HepG2 (cell line): ENCODE data around the gene DAB1. TPM values are rescaled to one million over a fixed set of nuclear protein-coding genes. Genes with fewer than 3 reads are reported as not detected.

Experiments
- CREB1 ChIP-seq, 2 experiments: fragments of 450-650 bp in 1 of 2; IDR thresholded peaks; 2 replicates each; pipeline ENCODE4 v1.6.1; 2016 to 2017; ENCODE audit warnings: control low read depth in 1 of 2, mild to moderate bottlenecking in 1 of 2, missing compliant biosample characterization in 1 of 2, missing genetic modification characterization in 1 of 2
- EHMT2 ChIP-seq: fragments of 200-600 bp; sonication (generic); IDR thresholded peaks from 2 replicates; pipeline ENCODE4 v1.7.0; 2017; ENCODE audit warnings: antibody characterized with exemption, low read depth, low read length, borderline replicate concordance
- HNRNPH1 ChIP-seq: fragments of 200-400 bp; formaldehyde crosslinking; optimal IDR thresholded peaks from 2 replicates; pipeline ENCODE3; 2017; ENCODE audit warnings: mild to moderate bottlenecking, low read depth, low read length
- HNRNPUL1 ChIP-seq: fragments of 200-400 bp; formaldehyde crosslinking; IDR thresholded peaks from 2 replicates; pipeline ENCODE4 v1.6.1; 2017; ENCODE audit warnings: low read depth, mild to moderate bottlenecking, low read length, moderate library complexity
- JARID2 ChIP-seq: sonication (generic); formaldehyde crosslinking; IDR thresholded peaks from 2 replicates; pipeline ENCODE4 v1.8.1; 2023; ENCODE audit warnings: missing genetic modification reagents, inconsistent platforms; ENCODE audit not compliant: insufficient replicate concordance
- JDP2 ChIP-seq: sonication (generic); formaldehyde crosslinking; IDR thresholded peaks from 2 replicates; pipeline ENCODE4 v1.8.1; 2022; ENCODE audit warnings: missing genetic modification reagents, borderline replicate concordance
- MED13 ChIP-seq: sonication (generic); formaldehyde crosslinking; IDR thresholded peaks from 2 replicates; pipeline ENCODE4 v1.5.0; 2020; ENCODE audit warnings: missing genetic modification reagents
- NFE2L1 ChIP-seq: sonication (generic); formaldehyde crosslinking; IDR thresholded peaks from 2 replicates; pipeline ENCODE4 v1.4.0; 2020; ENCODE audit warnings: missing genetic modification reagents, mild to moderate bottlenecking, borderline replicate concordance
- NFE2L2 ChIP-seq: fragments of 150-350 bp; IDR thresholded peaks from 2 replicates; pipeline ENCODE4 v1.6.1; 2014; ENCODE audit warnings: low read length
- POLR2AphosphoS5 ChIP-seq: IDR thresholded peaks from 2 replicates; pipeline ENCODE4 v1.6.1; 2012; ENCODE audit warnings: low read depth, low read length
- RAD51 ChIP-seq: fragments of 450-650 bp; IDR thresholded peaks from 2 replicates; pipeline ENCODE4 v1.6.1; 2016; ENCODE audit warnings: borderline replicate concordance
- ZBTB42 ChIP-seq: sonication (generic); formaldehyde crosslinking; IDR thresholded peaks from 2 replicates; pipeline ENCODE4 v1.5.0; 2020; ENCODE audit warnings: mild to moderate bottlenecking, missing genetic modification reagents
- ZNF180 ChIP-seq: sonication (generic); formaldehyde crosslinking; IDR thresholded peaks from 2 replicates; pipeline ENCODE4 v1.4.0; 2020; ENCODE audit warnings: low read depth, missing genetic modification reagents, borderline replicate concordance
- ZNF292 ChIP-seq: sonication (generic); formaldehyde crosslinking; IDR thresholded peaks from 2 replicates; pipeline ENCODE4 v1.8.1; 2022; ENCODE audit warnings: mild to moderate bottlenecking, low read depth, missing genetic modification reagents, borderline replicate concordance
- ZNF510 ChIP-seq: sonication (generic); formaldehyde crosslinking; IDR thresholded peaks from 2 replicates; pipeline ENCODE4 v1.4.0; 2020; ENCODE audit warnings: low read depth, mild to moderate bottlenecking, missing genetic modification reagents
- ZNF589 ChIP-seq: sonication (generic); formaldehyde crosslinking; conservative IDR thresholded peaks from 2 replicates; pipeline ENCODE4 v1.8.0; 2022; ENCODE audit warnings: mild to moderate bottlenecking, moderate library complexity, missing genetic modification reagents
- ZNF749 ChIP-seq: sonication (generic); formaldehyde crosslinking; IDR thresholded peaks from 2 replicates; pipeline ENCODE4 v1.8.0; 2022; ENCODE audit warnings: mild to moderate bottlenecking, missing genetic modification reagents, moderate library complexity, borderline replicate concordance
- ZNF883 ChIP-seq: sonication (generic); formaldehyde crosslinking; IDR thresholded peaks from 2 replicates; pipeline ENCODE4 v1.5.1; 2020; ENCODE audit warnings: mild to moderate bottlenecking, missing genetic modification reagents; ENCODE audit errors: not compliant biosample characterization
- polyA plus RNA-seq, 8 experiments: library from polyadenylated mRNA; depleted of rRNA in 3 of 8; stranded (reverse) in 7 of 8; unstranded in 1 of 8; fragments of >200 nt; fragmentation: Illumina TruSeq in 4 of 8; extraction: Trizol in 4 of 8; gene quantifications; 2 replicates each; pipeline versions ENCODE4 v1.2.1 to v1.2.3, GENCODE V29; 2011 to 2016; ENCODE audit warnings: low read depth in 4 of 8, missing spikeins in 1 of 8, mixed read lengths in 1 of 8; ENCODE audit not compliant: insufficient read depth in 1 of 8
- total RNA-seq, 5 experiments: library from RNA; depleted of rRNA; stranded (reverse); fragments of >200 nt; fragmentation: Illumina TruSeq; extraction: Trizol; gene quantifications; 2 replicates each; pipeline ENCODE4 v1.2.3, GENCODE V29; 2016; ENCODE audit warnings: low read depth in 1 of 5
- TF ChIP-seq, protein P1 (sequence below): sonication (generic); formaldehyde crosslinking; IDR thresholded peaks from 2 replicates; pipeline ENCODE4 v1.4.0; 2020; ENCODE audit warnings: missing genetic modification reagents
- TF ChIP-seq, protein P2 (sequence below): sonication (generic); formaldehyde crosslinking; IDR thresholded peaks from 2 replicates; pipeline ENCODE4 v1.4.0; 2020; ENCODE audit warnings: missing genetic modification reagents, borderline replicate concordance

Gene DAB1
- total and polyA plus RNA-seq, 2 of the 13 experiments (the other 11 are each of a cell fraction or from before 2014, with no cell fraction given), result 0.04 to 0.13 TPM

DNA sequence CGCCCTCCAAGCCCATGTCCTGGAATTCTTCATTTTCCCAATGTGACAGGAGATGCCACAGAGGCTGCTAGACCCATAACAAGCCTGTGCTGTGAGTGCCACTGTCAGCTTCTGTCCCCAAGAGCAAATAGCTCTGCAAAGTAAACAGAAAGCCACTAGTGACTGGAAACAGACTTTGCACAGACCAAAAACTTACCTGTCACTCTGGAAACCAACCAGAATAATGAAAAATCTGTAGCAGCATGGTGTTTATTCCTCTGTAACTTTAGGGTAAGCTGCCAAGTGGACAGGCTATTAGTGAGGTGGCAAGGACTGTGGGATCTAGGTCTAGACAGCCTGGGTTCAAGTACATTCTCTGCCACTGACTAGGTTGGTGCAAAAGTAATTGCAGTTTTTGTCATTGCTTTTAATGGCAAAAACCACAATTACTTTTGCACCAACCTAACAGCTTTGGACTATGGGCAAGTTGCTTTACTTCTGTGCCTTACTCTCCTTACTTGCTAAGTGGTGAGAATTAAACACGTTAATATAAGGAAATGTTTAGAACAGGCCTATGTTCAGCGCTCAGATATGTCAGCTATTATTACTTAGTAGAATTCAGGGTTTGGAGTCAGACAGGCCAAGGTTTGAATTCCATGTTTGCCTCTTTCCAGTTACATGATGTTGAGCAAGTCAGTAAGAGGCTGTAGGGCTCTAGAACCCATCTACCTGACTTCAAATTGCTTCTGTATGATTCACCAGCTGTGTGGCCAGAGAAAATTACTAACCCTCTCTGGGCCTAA lies 457.8 kb downstream of the DAB1 start, which contains the start of gene C8B (continued):
- TF ChIP-seq, protein P1, sequence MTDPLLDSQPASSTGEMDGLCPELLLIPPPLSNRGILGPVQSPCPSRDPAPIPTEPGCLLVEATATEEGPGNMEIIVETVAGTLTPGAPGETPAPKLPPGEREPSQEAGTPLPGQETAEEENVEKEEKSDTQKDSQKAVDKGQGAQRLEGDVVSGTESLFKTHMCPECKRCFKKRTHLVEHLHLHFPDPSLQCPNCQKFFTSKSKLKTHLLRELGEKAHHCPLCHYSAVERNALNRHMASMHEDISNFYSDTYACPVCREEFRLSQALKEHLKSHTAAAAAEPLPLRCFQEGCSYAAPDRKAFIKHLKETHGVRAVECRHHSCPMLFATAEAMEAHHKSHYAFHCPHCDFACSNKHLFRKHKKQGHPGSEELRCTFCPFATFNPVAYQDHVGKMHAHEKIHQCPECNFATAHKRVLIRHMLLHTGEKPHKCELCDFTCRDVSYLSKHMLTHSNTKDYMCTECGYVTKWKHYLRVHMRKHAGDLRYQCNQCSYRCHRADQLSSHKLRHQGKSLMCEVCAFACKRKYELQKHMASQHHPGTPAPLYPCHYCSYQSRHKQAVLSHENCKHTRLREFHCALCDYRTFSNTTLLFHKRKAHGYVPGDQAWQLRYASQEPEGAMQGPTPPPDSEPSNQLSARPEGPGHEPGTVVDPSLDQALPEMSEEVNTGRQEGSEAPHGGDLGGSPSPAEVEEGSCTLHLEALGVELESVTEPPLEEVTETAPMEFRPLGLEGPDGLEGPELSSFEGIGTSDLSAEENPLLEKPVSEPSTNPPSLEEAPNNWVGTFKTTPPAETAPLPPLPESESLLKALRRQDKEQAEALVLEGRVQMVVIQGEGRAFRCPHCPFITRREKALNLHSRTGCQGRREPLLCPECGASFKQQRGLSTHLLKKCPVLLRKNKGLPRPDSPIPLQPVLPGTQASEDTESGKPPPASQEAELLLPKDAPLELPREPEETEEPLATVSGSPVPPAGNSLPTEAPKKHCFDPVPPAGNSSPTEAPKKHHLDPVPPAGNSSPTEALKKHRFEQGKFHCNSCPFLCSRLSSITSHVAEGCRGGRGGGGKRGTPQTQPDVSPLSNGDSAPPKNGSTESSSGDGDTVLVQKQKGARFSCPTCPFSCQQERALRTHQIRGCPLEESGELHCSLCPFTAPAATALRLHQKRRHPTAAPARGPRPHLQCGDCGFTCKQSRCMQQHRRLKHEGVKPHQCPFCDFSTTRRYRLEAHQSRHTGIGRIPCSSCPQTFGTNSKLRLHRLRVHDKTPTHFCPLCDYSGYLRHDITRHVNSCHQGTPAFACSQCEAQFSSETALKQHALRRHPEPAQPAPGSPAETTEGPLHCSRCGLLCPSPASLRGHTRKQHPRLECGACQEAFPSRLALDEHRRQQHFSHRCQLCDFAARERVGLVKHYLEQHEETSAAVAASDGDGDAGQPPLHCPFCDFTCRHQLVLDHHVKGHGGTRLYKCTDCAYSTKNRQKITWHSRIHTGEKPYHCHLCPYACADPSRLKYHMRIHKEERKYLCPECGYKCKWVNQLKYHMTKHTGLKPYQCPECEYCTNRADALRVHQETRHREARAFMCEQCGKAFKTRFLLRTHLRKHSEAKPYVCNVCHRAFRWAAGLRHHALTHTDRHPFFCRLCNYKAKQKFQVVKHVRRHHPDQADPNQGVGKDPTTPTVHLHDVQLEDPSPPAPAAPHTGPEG, result no peak
- TF ChIP-seq EHMT2 (0 out of 2 replicates have a peak, but pooled peaks have one; percentile 28), ZBTB42 (CRISPR knock-in tag) (no peak), MED13 (CRISPR knock-in tag) (no peak), ZNF292 (CRISPR knock-in tag) (peak; percentile 98), ZNF589 (CRISPR knock-in tag) (no peak), ZNF749 (CRISPR knock-in tag) (no peak), JARID2 (CRISPR knock-in tag) (no peak), HNRNPUL1 (no peak), NFE2L2 (no peak), CREB1 (IDR thresholded peaks at IDR 0.05) (no peak), CREB1 (CRISPR knock-in tag; IDR thresholded peaks at IDR 0.05) (peak; percentile 71), POLR2AphosphoS5 (no peak), RAD51 (no peak), ZNF510 (CRISPR knock-in tag) (no peak), NFE2L1 (no peak), HNRNPH1 (no peak), JDP2 (CRISPR knock-in tag) (no peak; the same call in 1 of the 2 replicates), ZNF883 (CRISPR knock-in tag) (no peak), ZNF180 (CRISPR knock-in tag) (no peak)
- TF ChIP-seq, protein P2, sequence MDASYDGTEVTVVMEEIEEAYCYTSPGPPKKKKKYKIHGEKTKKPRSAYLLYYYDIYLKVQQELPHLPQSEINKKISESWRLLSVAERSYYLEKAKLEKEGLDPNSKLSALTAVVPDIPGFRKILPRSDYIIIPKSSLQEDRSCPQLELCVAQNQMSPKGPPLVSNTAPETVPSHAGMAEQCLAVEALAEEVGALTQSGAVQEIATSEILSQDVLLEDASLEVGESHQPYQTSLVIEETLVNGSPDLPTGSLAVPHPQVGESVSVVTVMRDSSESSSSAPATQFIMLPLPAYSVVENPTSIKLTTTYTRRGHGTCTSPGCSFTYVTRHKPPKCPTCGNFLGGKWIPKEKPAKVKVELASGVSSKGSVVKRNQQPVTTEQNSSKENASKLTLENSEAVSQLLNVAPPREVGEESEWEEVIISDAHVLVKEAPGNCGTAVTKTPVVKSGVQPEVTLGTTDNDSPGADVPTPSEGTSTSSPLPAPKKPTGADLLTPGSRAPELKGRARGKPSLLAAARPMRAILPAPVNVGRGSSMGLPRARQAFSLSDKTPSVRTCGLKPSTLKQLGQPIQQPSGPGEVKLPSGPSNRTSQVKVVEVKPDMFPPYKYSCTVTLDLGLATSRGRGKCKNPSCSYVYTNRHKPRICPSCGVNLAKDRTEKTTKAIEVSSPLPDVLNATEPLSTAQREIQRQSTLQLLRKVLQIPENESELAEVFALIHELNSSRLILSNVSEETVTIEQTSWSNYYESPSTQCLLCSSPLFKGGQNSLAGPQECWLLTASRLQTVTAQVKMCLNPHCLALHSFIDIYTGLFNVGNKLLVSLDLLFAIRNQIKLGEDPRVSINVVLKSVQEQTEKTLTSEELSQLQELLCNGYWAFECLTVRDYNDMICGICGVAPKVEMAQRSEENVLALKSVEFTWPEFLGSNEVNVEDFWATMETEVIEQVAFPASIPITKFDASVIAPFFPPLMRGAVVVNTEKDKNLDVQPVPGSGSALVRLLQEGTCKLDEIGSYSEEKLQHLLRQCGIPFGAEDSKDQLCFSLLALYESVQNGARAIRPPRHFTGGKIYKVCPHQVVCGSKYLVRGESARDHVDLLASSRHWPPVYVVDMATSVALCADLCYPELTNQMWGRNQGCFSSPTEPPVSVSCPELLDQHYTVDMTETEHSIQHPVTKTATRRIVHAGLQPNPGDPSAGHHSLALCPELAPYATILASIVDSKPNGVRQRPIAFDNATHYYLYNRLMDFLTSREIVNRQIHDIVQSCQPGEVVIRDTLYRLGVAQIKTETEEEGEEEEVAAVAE (CRISPR knock-in tag), result no peak
